Body of pancreas (tissue), 4 donors: ENCODE measurements around the gene NCAPD3. TPM values are rescaled to one million over a fixed set of nuclear protein-coding genes. Genes with fewer than 3 reads are reported as not detected.
A peak's percentile ranks its signal among the peaks of the same experiment; 100 is the strongest.

Experiments used
- ATAC-seq: fragments of 150-250 bp; one replicate; pipeline ENCODE4 v1.9.1; 2016
- DNase-seq, 4 donors: peaks; one replicate each; pipeline ENCODE4 v3.0.0-alpha.2; 2019
- H3K27ac ChIP-seq, 4 donors: fragments of 200-600 bp; sonication (generic); 1 replicate in 3 of 4; 2 replicates in 1 of 4; pipeline versions ENCODE4 v1.5.1 to v1.6.1; 2016 to 2019; ENCODE audit warnings: mild to moderate bottlenecking in 1 of 4, mixed read lengths in 1 of 4, moderate library complexity in 1 of 4
- H3K27me3 ChIP-seq, 2 donors: fragments of 200-600 bp; sonication (generic); one replicate each; pipeline ENCODE4 v1.6.0; 2016; ENCODE audit warnings: mild to moderate bottlenecking in 1 of 2
- H3K36me3 ChIP-seq, 2 donors: fragments of 200-600 bp; sonication (generic); replicated peaks in 1 of 2; 2 replicates each; pipeline ENCODE4 v1.5.1; 2016; ENCODE audit warnings: low read depth in 2 of 2; ENCODE audit not compliant: insufficient read depth in 1 of 2
- H3K4me1 ChIP-seq: fragments of 200-600 bp; sonication (generic); one replicate; pipeline ENCODE4 v1.6.0; 2016
- H3K4me3 ChIP-seq, 2 donors: fragments of 200-600 bp; sonication (generic); 1 replicate in 1 of 2; 2 replicates in 1 of 2; pipeline ENCODE4 v1.5.1; 2016 to 2019
- H3K9me3 ChIP-seq, 3 donors: fragments of 200-600 bp; sonication (generic); 1 replicate in 2 of 3; 2 replicates in 1 of 3; pipeline ENCODE4 v1.5.1; 2016
- CTCF ChIP-seq, 7 experiments: fragments of 450-650 bp in 4 of 7; fragments of 200-600 bp in 3 of 7; sonication (generic) in 3 of 7; IDR thresholded peaks; one replicate each; pipeline ENCODE4 v1.5.1; 2016 to 2019; ENCODE audit warnings: antibody characterized with exemption in 7 of 7
- POLR2A ChIP-seq, 3 donors: fragments of 450-650 bp; IDR thresholded peaks; one replicate each; pipeline ENCODE4 v1.6.1; 2016; ENCODE audit warnings: antibody characterized with exemption in 3 of 3, mild to moderate bottlenecking in 2 of 3
- WGBS, 2 donors: methylation state at CpG; one replicate each; pipeline ENCODE4 v1.1.5; 2017; 5-methylcytosine and 5-hydroxymethylcytosine counted together
- intact Hi-C: fragments of 100-400 bp; cut with DNase I; formaldehyde crosslinking; loops from one replicate; pipeline ENCODE4 v1.15.1; 2023
- total RNA-seq, 2 donors: library from RNA; depleted of rRNA; stranded (reverse); fragments of >200 nt; gene quantifications; one replicate each; pipeline ENCODE4 v1.1.0, GENCODE V29; 2016

NCAPD3 gene
- total RNA-seq, 2 donors from 2014 or later: 4.7 to 10.9 TPM

- Histone ChIP-seq H3K36me3 (peaks cover 0 to 7% of the 10 kb centered on the region in 2 donors), H3K27ac (no peak overlapping the region), H3K27me3 (no peaks in the 10 kb centered on the region), H3K9me3 (no peaks in the 10 kb centered on the region), H3K4me1 (peaks cover 24% of the 10 kb centered on the region), H3K4me3 (peak overlapping the region in 1 of 2 donors; percentile 86)
- 19 to 24% methylated on average over 3 of the region's 3 CpGs for WGBS, 2 donors
- TF ChIP-seq CTCF (IDR thresholded peaks at IDR 0.05): no peak
- TF ChIP-seq POLR2A (IDR thresholded peaks at IDR 0.05): no peak
- ATAC-seq: no peak
- DNase-seq: no peak
- intact Hi-C loops: no loop called here
These were observed 30.8 kb upstream of the NCAPD3 start for GRCh38 chr11:134254433-134255183.

DNA sequence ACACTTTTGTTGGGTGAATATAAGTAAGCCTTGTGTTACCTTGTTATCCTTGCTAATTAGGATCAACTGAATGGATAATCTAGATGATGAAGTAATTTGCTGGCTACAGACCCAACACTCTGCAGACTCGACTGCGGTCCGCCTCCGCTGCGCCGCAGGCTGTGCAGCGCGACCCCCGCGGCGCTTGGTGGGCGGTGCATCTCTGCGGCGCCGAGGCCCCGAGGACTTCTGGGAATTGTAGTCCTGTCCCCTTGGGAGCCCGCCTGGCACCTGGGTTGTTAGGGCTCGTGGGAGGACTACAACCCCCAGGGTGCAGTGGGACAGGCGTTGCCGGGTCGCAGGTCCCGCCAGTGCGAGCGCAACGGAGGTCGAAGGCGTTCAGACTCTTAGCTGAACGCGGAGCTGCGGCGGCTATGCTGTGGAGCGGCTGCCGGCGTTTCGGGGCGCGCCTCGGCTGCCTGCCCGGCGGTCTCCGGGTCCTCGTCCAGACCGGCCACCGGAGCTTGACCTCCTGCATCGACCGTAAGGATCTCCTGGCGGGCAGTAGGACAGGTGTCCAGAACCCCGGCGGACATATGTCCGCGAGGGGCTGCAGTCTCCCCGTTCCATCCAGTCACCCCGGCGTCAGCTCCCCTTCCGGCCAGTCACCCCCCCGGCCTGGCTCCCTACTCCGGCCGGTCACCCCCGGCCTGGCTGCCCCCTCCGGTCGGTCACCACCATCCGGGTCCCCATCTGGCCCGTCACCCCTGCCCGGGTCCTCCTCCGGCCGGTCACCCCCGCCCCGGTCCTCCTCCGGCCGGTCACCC lies 29.6 kb upstream of the NCAPD3 start, which contains the start of the genes ACAD8 and THYN1:
ACAD8 (plus strand) TSS at position 381 of the 806 bp plus-strand sequence; CDS start at position 414, 33 bp downstream.
THYN1 (minus strand) TSS at position 165 of the 806 bp plus-strand sequence. CDS start 470 bp downstream, outside the sequence.
- peak; percentile 5 to 67 (median 49) for TF ChIP-seq CTCF (IDR thresholded peaks at IDR 0.05)
- peak; percentile 51 to 81 (median 81) for TF ChIP-seq POLR2A (IDR thresholded peaks at IDR 0.05)
- Histone ChIP-seq H3K27ac (peak within 1 kb of the TSS; percentile 21 to 77 (median 55)), H3K27me3 (no peaks in the 10 kb centered on the region), H3K4me3 (peak within 1 kb of the TSS; percentile 85 to 86), H3K36me3 (peaks cover 0 to 7% of the 10 kb centered on the region in 2 donors), H3K9me3 (no peaks in the 10 kb centered on the region), H3K4me1 (peaks cover 24% of the 10 kb centered on the region)
- intact Hi-C loops: no loop called here
- WGBS, 2 donors: 0 to 1% methylated on average over 5 to 69 of the region's 70 CpGs
- DNase-seq (peak; percentile 96 to 98 (median 97)), ATAC-seq (peak; percentile 100)

- peaks cover 0 to 11% of the 10 kb centered on the region in 2 donors for H3K36me3 ChIP-seq
- DNase-seq: peak in 3 of 4 donors; percentile 22 to 26 (median 23)
- WGBS, 2 donors: 1 to 2% methylated on average over 27 of the region's 27 CpGs
- H3K9me3 ChIP-seq: no peaks in the 10 kb centered on the region
- peak overlapping the region; percentile 85 to 86 for H3K4me3 ChIP-seq
- ATAC-seq: no peak
- H3K27ac ChIP-seq: peak overlapping the region; percentile 19 to 77 (median 42)
- no peaks in the 10 kb centered on the region for H3K27me3 ChIP-seq
- TF ChIP-seq POLR2A (IDR thresholded peaks at IDR 0.05) (no peak), CTCF (IDR thresholded peaks at IDR 0.05) (no peak)
- intact Hi-C loops: no loop called here
- peaks cover 24% of the 10 kb centered on the region for H3K4me1 ChIP-seq
These were observed 28.8 kb upstream of the NCAPD3 start for GRCh38 chr11:134252346-134253187.

- ATAC-seq (no peak), DNase-seq (no peak)
- Histone ChIP-seq H3K4me3 (no peak overlapping the region), H3K27me3 (no peaks in the 10 kb centered on the region), H3K36me3 (peaks cover 0 to 16% of the 10 kb centered on the region in 2 donors), H3K9me3 (no peaks in the 10 kb centered on the region), H3K27ac (no peak overlapping the region), H3K4me1 (peaks cover 23% of the 10 kb centered on the region)
- intact Hi-C loops: no loop called here
- TF ChIP-seq POLR2A (IDR thresholded peaks at IDR 0.05): no peak
- no peak for TF ChIP-seq CTCF (IDR thresholded peaks at IDR 0.05)
- 70 to 77% methylated on average over 2 of the region's 2 CpGs for WGBS, 2 donors
These were observed 26.9 kb upstream of the NCAPD3 start for GRCh38 chr11:134250675-134251074.
